Breast epithelium (tissue), 3 donors: ENCODE data around the gene GFRA1.

Source experiments
- POLR2A ChIP-seq: fragments of 450-650 bp; IDR thresholded peaks from one replicate; pipeline ENCODE4 v1.6.1; 2016; ENCODE audit warnings: antibody characterized with exemption, mild to moderate bottlenecking, moderate library complexity
- POLR2AphosphoS5 ChIP-seq, 3 donors: sonication (generic); formaldehyde crosslinking; IDR thresholded peaks; one replicate each; pipeline ENCODE4 v1.6.1; 2017; ENCODE audit warnings: antibody characterized with exemption in 3 of 3
- TF ChIP-seq, protein P1 (sequence below), 3 donors: fragments of 450-650 bp; IDR thresholded peaks; one replicate each; pipeline ENCODE4 v1.5.1; 2016 to 2017; ENCODE audit warnings: antibody characterized with exemption in 3 of 3, mild to moderate bottlenecking in 3 of 3, moderate library complexity in 3 of 3

GRCh38 chr10:116169782-116170445, 103.1 kb downstream of the GFRA1 start:
- TF ChIP-seq, protein P1, sequence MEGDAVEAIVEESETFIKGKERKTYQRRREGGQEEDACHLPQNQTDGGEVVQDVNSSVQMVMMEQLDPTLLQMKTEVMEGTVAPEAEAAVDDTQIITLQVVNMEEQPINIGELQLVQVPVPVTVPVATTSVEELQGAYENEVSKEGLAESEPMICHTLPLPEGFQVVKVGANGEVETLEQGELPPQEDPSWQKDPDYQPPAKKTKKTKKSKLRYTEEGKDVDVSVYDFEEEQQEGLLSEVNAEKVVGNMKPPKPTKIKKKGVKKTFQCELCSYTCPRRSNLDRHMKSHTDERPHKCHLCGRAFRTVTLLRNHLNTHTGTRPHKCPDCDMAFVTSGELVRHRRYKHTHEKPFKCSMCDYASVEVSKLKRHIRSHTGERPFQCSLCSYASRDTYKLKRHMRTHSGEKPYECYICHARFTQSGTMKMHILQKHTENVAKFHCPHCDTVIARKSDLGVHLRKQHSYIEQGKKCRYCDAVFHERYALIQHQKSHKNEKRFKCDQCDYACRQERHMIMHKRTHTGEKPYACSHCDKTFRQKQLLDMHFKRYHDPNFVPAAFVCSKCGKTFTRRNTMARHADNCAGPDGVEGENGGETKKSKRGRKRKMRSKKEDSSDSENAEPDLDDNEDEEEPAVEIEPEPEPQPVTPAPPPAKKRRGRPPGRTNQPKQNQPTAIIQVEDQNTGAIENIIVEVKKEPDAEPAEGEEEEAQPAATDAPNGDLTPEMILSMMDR (IDR thresholded peaks at IDR 0.05): no peak
- TF ChIP-seq POLR2A (no peak), POLR2AphosphoS5 (IDR thresholded peaks at IDR 0.05) (no peak)
